CD4-positive, alpha-beta T cell treated with Interleukin-17A for 4 hours (primary cell): Measurements from ENCODE around the gene BCAS1.

Experiments
- DNase-seq: peaks from one replicate; pipeline ENCODE4 v3.0.0-alpha.2; 2020; ENCODE audit warnings: mixed read lengths

The BCAS1 gene

DNA sequence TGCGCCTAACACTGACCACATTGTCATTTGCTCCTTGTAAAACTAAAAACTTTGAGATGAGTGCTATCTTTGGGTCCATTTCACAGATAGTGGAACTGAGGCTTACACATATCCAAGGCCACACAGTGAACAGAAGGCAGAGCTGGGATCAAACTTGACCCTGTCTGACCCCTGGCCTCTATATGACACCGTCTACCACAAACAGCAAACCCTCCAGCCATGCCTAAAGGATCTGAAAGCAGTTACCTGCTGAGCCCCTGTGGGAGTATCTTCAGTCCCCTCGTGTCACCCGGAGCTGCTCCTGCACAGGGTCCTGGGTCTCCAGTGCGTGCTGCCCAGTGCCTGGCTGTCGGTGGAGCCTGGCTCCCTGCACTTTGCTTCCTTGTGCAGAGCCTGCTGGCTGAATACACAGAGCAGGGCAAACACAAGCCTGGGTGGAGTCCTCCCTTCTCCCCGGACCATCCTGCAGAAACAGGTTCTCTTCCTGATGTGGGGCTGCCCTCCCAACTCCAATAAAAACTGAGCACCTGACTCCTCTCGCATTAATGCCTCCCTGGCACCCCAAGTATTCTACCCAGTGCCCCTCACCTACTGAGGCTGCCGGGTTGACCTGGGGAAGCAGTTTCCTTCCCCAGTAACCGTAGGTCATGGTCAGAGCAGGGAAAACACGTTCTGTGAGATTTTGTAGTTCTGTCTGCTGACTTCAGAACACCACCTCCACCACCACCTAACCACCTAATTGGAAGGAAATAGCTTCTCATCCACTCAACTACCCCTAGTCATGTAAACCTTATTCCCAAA is at the start of gene BCAS1:
BCAS1 (minus strand) TSS at position 408 of the 801 bp plus-strand sequence. CDS start 11,876 bp downstream, outside the sequence.
- DNase-seq: no peak

DNA sequence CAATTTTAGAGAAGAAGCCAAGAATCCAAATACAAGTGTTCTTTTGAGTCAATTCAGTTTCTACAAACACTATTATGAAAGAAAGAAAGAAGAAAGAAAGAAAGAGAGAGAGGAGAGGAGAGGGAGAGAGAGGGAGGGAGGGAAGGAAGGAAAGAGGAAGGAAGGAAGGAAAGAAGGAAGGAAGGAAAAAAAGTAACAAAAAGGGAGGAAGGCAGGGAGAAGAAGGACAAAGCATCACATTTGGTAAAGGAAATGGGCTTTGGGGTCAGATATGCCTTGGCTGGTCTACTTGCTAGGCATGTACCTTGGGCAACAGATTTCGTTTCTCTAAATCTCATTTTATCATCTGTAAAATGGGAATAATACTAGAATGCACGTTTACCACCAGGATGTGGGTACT is 49.4 kb upstream of the BCAS1 start:
- DNase-seq: no peak

GRCh38 chr20:54118220-54119001 is 48.0 kb upstream of the BCAS1 start:
- DNase-seq: no peak

DNA sequence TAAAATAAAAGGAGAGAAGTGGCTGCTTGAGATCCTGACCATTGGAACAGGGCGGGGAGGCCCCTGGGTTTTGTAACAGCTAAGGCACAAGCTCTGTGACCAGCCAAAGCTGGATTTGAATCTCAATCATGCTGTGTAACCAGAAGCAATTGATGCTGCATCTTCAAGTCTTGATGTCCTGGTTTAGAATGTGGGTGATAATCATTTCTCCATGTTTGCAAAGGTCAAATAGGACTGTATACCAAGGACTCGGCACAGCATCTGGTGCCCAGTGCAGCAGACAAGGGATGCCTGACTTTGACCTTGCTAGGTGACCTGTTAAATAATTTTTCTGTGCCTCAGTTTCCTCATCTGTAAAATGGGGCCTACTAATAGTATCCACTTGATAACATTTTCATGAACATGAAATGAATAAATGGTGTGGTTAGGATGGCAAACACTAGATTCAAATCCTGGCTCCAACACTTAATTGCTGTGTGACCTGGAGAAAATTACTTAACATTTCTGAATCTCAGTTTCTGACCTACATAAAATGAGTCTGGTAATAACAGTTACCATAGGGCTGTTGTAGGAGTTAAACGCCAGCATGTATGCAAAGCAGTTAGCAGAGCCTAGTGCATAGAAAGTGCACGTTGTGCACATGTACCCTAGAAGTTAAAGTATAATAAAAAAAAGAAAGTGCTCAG is 46.3 kb upstream of the BCAS1 start:
- no peak for DNase-seq

DNA sequence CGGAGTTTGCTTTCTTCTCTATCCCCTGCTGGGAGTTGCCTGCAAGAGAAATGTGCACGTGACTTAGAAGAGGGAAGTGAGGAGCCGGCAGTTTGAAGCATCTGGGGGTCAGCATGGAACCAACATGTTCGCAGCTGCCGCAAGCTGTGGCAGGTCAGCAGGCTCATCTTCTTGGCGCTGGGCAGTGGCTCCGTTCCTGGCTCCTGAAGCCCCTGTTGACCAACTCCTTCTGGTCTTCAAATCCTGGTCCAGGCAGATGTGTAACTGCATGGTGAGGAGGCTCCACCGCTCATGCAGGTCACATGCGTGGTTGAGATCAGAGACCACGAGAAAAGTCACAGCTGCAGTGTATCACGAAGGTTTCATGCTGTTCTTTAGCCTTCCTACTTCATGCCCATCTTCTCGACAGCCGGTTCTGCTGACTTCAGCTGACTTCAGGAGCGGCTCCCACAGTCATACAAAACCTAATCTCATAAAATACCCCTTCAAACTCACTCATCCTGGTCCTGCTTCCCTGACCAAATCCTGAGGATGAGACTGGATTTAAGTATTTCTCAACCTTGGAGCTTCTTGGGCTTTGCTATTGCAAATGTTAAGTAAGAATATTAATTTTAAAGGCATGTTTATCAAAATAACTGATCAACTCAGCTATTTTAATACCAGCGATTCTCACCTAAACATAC is 44.9 kb upstream of the BCAS1 start:
- no peak for DNase-seq

DNA sequence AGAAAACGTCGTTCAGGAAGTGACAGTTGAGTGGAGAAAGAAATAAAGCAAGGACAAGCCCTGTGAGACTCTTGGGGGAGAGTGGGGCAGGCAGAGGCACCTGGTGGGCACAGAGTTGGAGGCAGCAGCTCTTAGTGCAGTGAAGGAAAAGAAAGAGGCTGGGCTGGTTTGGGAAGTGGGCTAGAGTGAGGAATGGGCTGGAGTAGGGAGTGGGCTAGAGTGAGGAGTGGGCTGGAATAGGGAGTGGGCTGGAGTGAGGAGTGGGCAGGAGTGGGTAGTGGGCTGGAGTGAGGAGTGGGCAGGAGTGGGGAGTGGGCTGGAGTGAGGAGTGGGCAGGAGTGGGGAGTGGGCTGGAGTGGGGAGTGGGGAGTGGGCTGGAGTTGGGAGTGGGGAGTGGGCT is 43.7 kb upstream of the BCAS1 start:
- no peak for DNase-seq

GRCh38 chr20:54113566-54113965 is 43.2 kb upstream of the BCAS1 start:
- no peak for DNase-seq

- no peak for DNase-seq
These were observed 42.0 kb upstream of the BCAS1 start for GRCh38 chr20:54112221-54112884.

DNA sequence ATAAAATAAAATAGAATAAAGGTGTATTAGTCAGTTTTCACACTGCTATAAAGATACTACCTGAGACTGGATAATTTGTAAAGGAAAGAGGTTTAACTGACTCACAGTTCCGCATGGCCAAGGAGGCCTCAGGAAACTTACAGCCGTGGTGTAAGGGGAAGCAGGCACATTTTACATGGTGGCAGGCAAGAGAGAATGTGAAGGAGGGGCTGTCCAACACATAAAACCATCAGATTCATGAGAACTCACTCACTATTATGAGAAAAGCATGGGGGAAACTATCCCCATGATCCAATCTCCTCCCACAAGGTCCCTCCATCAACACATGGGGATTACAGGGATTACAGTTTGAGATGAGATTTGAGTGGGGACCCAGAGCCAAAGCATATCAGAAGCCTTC is 41.1 kb upstream of the BCAS1 start:
- DNase-seq: no peak

GRCh38 chr20:54110457-54110856 is 40.1 kb upstream of the BCAS1 start:
- no peak for DNase-seq

DNA sequence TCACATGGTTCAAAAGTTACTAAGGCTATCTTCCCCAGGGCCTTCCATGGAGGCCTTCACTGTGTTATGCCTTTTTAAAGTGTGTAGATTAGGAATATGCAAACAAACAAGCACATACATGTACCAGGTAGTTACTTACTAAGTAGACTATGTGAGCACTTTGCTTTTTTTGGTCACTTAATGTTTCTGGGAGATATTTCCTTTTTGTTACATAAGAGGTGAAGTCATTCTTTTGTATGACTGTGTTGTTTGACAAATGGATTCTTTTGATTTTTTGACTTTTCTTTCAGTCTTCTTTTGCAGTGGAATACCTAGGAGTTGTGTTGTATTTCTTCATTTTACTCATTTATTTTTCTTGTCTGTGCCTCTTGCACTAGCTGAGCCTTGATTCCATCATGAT is 39.6 kb upstream of the BCAS1 start:
- DNase-seq: no peak

DNA sequence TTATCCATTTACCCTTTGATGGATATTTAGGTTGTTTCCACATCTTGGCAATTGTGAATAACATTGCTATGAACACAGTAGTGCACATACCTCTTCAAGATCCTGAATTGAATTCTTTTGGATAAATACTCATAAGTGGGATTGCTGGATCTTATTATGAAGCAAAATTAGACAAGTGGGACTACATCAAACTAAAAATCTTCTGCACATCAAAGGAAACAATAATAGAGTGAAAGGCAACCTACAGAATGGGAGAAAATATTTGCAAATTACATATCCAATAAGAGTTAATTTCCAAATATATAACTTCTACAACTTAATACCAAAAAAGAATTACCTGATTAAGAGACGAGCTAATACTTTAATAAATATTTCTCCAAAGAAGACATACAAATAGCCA is 38.4 kb upstream of the BCAS1 start:
- no peak for DNase-seq

GRCh38 chr20:54108326-54108642 is 37.9 kb upstream of the BCAS1 start:
- DNase-seq: no peak

DNA sequence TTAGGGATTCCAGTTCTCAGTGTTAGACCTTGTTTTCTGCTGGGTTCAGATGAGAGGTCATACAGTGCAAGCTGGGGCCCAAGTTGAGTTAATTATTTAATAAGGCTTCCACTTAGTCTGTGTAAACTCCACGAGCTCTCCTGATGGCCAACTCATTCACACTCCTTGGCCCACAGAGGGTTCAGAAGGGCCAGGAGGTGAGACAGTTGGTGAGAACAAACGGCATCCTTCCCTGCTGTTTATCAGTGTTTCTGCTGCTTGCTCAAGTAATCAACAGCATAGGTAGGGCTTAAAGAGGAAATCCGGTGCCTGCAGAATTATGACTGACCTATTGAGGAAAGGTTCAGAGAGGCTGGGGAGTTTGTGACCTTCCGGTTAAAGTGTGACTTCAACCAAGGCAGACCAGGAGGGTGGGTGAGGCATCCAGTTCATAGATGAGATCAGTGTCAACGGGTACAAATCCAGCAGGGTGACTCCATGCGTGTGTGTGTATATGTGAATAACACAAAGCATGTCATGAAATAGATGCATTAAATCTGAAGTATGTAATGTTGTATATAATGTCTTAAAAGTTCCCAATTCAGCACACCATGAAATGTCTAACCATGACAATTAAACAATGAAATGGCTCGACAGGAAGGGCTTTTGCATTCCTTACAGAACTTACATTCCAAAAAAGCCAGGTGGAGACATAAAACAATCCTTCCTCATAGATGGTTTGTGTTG is 37.4 kb upstream of the BCAS1 start:
- DNase-seq: no peak

DNA sequence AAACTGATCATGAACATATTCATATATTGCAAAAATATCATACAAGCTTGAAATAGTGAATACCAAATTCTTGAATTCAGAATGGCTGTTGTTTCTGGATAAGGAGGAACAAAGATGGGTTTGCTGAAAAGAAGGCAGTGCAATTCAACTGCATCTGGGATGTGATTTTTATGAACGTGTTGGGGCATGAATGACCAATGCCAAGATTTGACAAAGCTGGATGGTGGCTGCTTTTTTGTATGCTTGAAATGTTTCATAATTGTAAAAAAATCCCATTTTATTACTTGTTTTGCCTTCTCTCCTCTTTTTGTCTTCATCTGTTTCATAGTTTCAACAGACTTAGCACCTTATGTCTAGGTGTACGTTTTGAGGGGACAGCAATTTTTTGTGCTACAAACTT is 36.8 kb upstream of the BCAS1 start:
- DNase-seq: no peak

GRCh38 chr20:54106162-54106561 is 35.8 kb upstream of the BCAS1 start:
- no peak for DNase-seq

DNA sequence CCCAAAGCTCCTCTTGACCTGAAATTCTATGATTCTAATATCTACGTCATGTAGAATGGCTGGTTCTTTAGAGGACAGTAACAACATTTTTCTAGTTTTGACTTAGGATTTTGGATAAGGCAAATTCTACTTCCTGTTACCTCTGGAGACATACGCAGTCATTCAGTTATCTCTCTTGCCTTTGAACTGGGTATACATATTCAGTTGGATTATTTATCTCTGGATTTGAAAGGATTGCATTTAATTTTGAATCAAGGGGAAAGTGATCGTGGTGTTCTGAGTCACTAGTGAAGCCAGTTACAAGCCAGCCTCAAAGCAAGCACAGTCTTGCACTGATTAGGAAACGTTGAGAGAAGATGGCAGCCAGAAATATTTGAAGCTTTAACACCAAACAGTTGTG is 35.3 kb upstream of the BCAS1 start:
- DNase-seq: no peak

- no peak for DNase-seq
These were observed 34.4 kb upstream of the BCAS1 start for GRCh38 chr20:54104781-54105180.

- DNase-seq: no peak
These were observed 33.6 kb upstream of the BCAS1 start for GRCh38 chr20:54103762-54104600.

GRCh38 chr20:54103067-54103761 is 32.8 kb upstream of the BCAS1 start:
- peak; percentile 74 for DNase-seq
